ENCODE results near the gene C4orf36.
A peak's percentile ranks its signal among the peaks of the same experiment; 100 is the strongest.

The C4orf36 gene

DNA sequence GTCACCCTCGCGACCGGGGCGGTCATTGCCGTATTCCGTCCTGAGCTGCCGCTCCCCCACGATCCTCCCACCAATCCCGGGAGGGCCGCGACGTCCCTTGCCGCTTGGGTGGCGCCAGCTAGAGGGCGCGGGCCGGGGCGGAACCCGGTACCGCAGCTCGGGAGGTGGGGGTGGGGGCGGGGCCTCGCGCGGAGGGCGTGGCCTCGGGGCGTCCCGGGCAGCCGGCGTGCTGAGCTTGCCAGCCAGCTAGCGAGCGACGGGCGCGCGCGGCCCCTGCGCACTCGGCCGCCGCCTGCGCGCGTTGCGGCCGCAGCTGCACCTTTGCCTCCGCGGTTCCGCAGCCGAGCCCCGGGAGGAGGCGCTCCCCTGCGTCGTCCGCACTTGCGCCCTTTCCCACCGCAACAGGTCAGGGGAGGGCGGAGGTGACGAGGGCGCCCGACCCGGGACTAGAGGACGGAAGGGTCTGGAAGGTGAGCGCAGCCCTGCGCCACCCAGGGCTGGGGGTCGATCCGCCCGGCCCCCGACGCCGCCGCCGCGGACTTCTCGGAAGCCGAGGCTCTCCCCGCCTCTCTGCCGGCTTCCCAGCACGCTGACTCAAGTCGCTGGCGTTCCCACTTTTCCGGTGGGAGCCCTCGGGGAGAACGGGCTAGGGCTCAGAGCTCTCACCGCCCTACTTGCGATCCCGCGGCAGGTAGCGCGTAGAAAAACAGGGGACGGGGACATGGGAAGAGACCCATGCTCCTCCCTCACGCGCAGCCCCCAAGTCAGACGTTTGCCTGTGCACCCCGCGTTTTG lies 42.7 kb upstream of the C4orf36 start, which contains the start of gene AFF1:
Gene AFF1 (plus strand): TSS at position 241 of the 795 bp plus-strand sequence. CDS start 13,523 bp downstream, outside the sequence.
- Histone ChIP-seq H3K4me1 (ENCODE audit: low read length) (peaks cover 21% of the 10 kb centered on the region), H3K79me2 (ENCODE audit: low read length) (peaks cover 38% of the 10 kb centered on the region)
- TF ChIP-seq EZH2phosphoT487 (IDR thresholded peaks at IDR 0.05; ENCODE audit: low read length) (no peak), EZH2 (optimal IDR thresholded peaks at IDR 0.05; ENCODE audit: low read depth, low read length) (no peak), CTCF (IDR thresholded peaks at IDR 0.05; ENCODE audit: low read length) (peak; percentile 23)

GRCh38 chr4:86934147-86934770 lies 42.0 kb upstream of the C4orf36 start:
- peaks cover 48% of the 10 kb centered on the region for H3F3A ChIP-seq (ENCODE audit: insufficient read depth, low read length)
- no peak for DNase-seq
- no peaks in the 10 kb centered on the region for H3K27me3 ChIP-seq (replicated peaks; ENCODE audit: insufficient read depth, low read length)
- H3K36me3 ChIP-seq (replicated peaks; ENCODE audit: insufficient read depth, low read length), result no peaks in the 10 kb centered on the region
- no peaks in the 10 kb centered on the region for H4K20me1 ChIP-seq (ENCODE audit: insufficient read depth, low read length)
- H3K4me2 ChIP-seq (ENCODE audit: low read depth, low read length), result peak overlapping the region; percentile 69
- peaks cover 18% of the 10 kb centered on the region for H3K4me1 ChIP-seq (ENCODE audit: low read length)
- TF ChIP-seq EZH2 (optimal IDR thresholded peaks at IDR 0.05; ENCODE audit: low read depth, low read length) (no peak), EZH2phosphoT487 (IDR thresholded peaks at IDR 0.05; ENCODE audit: low read length) (no peak), CTCF (IDR thresholded peaks at IDR 0.05; ENCODE audit: low read length) (no peak)
- peaks cover 38% of the 10 kb centered on the region for H3K79me2 ChIP-seq (ENCODE audit: low read length)
- H2AFZ ChIP-seq (ENCODE audit: low read length), result peak overlapping the region; percentile 62
- H3K9ac ChIP-seq (ENCODE audit: low read length), result peak overlapping the region; percentile 57
- H3K4me3 ChIP-seq (ENCODE audit: low read length), result peak overlapping the region; percentile 71
- H3K9me3 ChIP-seq (replicated peaks; ENCODE audit: insufficient read depth, low read length), result no peaks in the 10 kb centered on the region
- peak overlapping the region; percentile 68 for H3K27ac ChIP-seq (ENCODE audit: low read length)
- no peaks in the 10 kb centered on the region for H3K9me2 ChIP-seq (replicated peaks; ENCODE audit: insufficient read depth, low read length)

More for the DNA sequence above, 42.7 kb upstream of the C4orf36 start, which contains the start of gene AFF1:
- DNase-seq, result peak; percentile 94
- H3K27me3 ChIP-seq (replicated peaks; ENCODE audit: insufficient read depth, low read length), result no peaks in the 10 kb centered on the region
- no peaks in the 10 kb centered on the region for H3K9me3 ChIP-seq (replicated peaks; ENCODE audit: insufficient read depth, low read length)
- H3F3A ChIP-seq (ENCODE audit: insufficient read depth, low read length), result peaks cover 55% of the 10 kb centered on the region
- peak within 1 kb of the TSS; percentile 88 for H3K27ac ChIP-seq (ENCODE audit: low read length)
- H2AFZ ChIP-seq (ENCODE audit: low read length), result peak within 1 kb of the TSS; percentile 87
- peak within 1 kb of the TSS; percentile 71 for H3K4me3 ChIP-seq (ENCODE audit: low read length)
- peak within 1 kb of the TSS; percentile 95 for H3K4me2 ChIP-seq (ENCODE audit: low read depth, low read length)
- peak within 1 kb of the TSS; percentile 93 for H3K9ac ChIP-seq (ENCODE audit: low read length)
- H4K20me1 ChIP-seq (ENCODE audit: insufficient read depth, low read length), result no peaks in the 10 kb centered on the region
- no peaks in the 10 kb centered on the region for H3K9me2 ChIP-seq (replicated peaks; ENCODE audit: insufficient read depth, low read length)
- H3K36me3 ChIP-seq (replicated peaks; ENCODE audit: insufficient read depth, low read length), result no peaks in the 10 kb centered on the region

GRCh38 chr4:86928400-86929255 lies 36.4 kb upstream of the C4orf36 start:
- DNase-seq, result no peak
- no peaks in the 10 kb centered on the region for H3K36me3 ChIP-seq (replicated peaks; ENCODE audit: insufficient read depth, low read length)
- no peaks in the 10 kb centered on the region for H3K9me3 ChIP-seq (replicated peaks; ENCODE audit: insufficient read depth, low read length)
- H3K79me2 ChIP-seq (ENCODE audit: low read length), result 0 out of 2 replicates have a peak, but pooled peaks cover 1% of the 10 kb centered on the region
- H3K9me2 ChIP-seq (replicated peaks; ENCODE audit: insufficient read depth, low read length), result no peaks in the 10 kb centered on the region
- H3K4me1 ChIP-seq (ENCODE audit: low read length), result peaks cover 9% of the 10 kb centered on the region
- no peak overlapping the region for H3K27ac ChIP-seq (ENCODE audit: low read length)
- no peaks in the 10 kb centered on the region for H4K20me1 ChIP-seq (ENCODE audit: insufficient read depth, low read length)
- H3K4me3 ChIP-seq (ENCODE audit: low read length), result no peak overlapping the region
- peaks cover 1% of the 10 kb centered on the region; the same call in 1 of the 2 replicates for H3F3A ChIP-seq (ENCODE audit: insufficient read depth, low read length)
- no peaks in the 10 kb centered on the region for H3K27me3 ChIP-seq (replicated peaks; ENCODE audit: insufficient read depth, low read length)
- TF ChIP-seq EZH2phosphoT487 (IDR thresholded peaks at IDR 0.05; ENCODE audit: low read length) (no peak), EZH2 (optimal IDR thresholded peaks at IDR 0.05; ENCODE audit: low read depth, low read length) (no peak), CTCF (IDR thresholded peaks at IDR 0.05; ENCODE audit: low read length) (no peak)
- no peak overlapping the region for H3K4me2 ChIP-seq (ENCODE audit: low read depth, low read length)
- no peak overlapping the region for H3K9ac ChIP-seq (ENCODE audit: low read length)
- H2AFZ ChIP-seq (ENCODE audit: low read length), result no peak overlapping the region

All from MM.1S (cell line).